NCI-H774 (cell line): ENCODE measurements around the gene PRRT4.

Experiments used
- DNase-seq: peaks from one replicate; lab custom pipeline; 2025; lab: John Stamatoyannopoulos, UW

Gene PRRT4

DNA sequence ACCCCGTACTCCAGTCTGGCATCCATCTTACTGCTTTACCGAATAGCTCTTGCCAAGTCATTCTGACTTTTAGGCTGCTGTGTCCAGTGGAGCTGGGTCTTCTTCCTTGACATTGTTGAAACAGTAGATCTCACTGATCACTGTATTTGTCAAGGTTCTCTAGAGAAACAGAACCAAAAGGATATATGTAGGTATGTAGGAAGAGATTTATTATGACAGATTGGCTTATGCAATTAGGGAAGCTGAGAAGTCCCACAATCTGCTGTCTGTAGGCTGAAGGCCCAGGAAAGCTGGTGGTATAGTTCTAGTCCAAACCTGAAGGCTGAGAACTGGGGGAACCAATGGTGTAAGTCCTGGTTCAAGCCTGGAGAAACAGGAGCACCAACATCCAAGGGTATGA lies 12.1 kb upstream of the PRRT4 start:
- no peak for DNase-seq

DNA sequence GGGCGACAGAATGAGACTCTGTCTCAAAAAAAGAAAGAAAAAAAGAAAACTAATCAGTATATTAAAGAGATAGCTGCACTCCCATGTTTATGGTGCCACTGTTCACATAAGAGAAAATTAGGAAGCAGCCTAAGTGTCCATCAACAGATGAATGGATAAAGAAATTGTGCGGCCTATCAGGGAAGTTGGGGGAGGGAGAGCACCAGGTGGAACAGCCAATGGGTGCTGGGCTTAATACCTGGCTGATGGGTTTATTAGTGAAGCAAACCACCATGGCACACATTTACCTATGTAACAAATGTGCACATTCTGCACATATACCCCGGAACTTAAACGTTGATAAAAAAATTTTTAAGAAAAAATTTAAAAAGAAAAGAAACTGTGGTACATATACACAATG lies 9.0 kb upstream of the PRRT4 start:
- DNase-seq, result no peak

DNA sequence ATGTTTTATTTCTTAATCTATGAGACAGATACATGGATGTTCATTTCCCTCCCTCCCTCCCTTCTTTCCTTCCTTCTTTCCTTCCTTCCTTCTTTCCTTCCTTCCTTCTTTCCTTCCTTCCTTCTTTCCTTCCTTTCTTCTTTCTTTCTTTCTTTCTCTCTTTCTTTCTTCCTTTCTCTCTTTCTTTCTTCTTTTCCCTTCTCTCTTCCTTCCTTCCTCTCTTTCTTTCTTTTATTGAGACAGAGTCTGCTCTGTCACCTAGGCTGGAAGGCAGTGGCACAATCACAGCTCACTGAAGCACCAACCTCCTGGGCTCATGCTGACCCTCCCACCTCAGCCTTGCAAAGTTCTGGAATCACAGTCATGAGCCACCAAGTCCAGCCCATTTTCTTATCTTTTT lies 5.5 kb upstream of the PRRT4 start:
- no peak for DNase-seq

DNA sequence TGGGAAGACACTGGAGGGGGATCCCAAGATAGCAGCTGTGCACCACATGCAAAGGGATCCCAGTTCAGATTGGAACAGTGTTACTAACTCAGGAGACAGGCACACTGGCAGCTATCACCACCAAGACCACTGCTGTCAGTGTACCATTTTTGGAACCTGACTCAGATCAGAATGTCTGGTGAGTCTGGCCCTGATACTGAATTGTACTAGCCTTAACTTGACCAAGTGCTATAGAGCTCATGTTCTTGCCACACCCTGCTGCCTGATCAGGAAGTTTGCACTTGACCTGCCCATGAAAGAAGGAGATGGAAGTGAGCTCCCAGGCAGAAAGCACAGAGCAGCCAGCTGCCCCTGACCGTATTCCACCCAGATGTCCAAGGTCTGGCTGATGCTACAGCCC lies 4.8 kb upstream of the PRRT4 start:
- no peak for DNase-seq

DNA sequence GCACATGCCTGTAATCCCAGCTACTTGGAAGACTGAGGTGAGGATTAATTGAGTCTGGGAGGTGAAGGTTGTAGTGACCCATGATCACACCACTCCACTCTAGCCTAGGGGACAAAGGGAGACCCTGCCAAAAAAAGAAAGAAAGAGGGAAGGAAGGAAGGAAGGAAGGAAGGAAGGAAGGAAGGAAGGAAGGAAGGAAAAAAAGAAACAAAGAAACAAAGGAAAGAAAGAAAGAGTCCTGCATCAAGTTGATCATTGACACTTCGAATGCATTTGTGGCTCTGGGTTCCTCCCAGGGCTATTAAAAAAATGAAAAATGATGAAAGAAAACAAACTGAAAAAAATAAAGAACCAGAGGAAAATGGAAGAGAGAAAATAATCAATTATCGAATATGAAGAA lies 3.9 kb upstream of the PRRT4 start:
- no peak for DNase-seq

DNA sequence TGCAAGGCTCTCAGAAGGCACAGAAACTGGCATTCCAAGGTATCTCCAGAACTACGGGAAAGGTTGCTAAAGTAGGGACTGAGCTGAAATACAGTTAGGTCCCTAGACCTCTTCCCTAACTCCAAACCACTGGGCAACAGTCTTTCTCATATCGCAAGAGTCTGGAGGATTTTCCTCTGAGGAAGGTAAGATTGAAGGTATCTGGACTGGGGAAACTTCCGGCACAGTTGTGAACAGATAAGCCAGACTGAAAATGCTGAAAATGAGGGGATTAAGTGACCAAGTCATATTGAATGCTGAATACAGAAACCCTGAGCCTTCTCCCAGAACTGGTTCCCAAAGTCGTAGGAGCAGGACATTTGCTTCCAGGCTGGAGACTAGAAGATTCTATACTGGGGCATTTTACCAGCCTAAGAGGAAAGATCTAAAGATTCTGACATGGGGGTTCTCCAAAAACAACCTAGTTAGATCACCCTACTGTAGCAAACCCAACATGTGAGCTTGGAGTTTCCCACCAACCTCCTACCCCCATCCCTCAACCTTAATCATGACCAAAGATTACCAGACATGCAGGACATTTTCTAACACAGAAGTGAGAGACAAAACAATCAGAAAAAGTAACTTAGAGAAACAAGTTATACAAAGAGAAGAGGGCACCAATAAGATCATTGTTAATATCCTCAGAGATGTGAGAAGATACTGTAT lies 2.8 kb upstream of the PRRT4 start:
- no peak for DNase-seq

DNA sequence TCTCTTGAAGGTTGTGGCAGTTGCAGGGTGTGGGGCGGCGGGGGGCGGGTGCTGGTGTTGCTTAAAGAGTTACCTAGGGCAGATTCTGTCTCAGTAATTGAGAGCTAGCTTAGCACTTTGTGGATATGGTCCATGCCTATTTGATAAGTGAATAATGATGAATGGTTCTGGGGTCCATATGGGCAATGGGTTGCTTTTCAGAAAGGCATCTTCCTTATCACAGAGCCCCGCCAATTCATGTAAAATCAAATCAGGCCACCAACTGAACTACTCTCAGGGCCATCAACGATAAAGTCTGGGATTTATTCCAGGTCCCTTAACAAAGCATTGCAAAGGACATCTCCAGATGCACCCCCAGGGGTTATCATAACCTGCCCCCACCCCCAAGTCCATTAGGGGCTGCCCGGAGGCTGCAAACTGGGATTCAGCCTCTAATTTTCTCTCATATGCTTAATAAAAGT lies 1.8 kb upstream of the PRRT4 start:
- no peak for DNase-seq

DNA sequence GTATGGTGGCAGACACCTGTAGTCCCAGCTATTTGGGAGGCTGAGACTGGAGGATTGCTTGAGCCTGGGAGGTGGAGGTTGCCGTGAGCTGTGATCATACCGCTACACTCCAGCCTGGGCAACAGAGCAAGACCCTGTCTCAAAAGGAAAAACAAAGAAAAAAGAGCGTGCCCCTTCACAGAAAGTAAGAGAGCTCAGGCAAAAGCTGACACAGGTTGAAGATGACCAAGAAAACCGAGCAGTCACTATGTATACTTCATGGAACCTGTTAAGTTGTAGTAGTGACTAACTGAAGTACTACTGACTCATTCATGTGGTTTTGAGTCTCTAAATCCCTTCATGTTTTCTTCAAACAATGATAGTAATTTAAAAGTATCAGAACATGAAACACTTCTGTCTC lies 1.2 kb upstream of the PRRT4 start:
- DNase-seq, result no peak

DNA sequence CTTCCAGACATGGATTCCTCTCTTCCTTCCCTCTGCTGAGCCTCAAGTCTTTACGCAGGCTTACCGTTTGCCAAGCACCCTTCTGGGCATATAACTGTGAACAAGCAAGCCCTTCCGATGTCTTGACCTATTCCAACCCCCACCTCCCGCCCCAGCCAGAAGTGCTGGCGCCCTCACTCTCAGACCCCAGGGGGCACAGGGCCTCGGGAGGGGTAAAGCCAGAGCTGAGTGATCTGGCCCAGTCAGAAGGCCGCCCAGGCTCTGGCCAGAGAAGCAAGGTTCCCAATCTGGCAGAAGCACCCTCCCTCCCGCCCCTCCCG lies 1.2 kb downstream of the PRRT4 start:
- DNase-seq, result no peak

DNA sequence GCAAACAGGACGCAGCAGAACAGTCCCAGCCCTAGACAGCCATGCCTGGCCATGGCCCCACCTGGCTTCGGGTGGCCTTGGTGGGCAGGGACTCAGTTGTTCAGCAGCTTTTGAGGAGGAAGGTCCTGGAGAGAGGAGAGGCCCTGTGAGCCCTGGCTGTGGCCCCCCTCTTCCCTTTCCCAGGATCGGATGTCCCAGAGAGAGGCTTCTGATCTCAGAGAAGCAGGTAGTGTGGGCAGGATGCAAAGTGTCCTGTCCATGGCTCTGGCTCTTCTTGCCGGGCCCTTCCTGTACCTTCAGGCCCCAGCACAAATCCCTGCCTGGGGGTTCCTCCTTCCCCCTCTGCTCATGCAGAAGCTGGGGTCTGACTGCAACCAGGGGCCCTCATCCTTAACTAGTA lies 1.6 kb downstream of the PRRT4 start:
- no peak for DNase-seq

DNA sequence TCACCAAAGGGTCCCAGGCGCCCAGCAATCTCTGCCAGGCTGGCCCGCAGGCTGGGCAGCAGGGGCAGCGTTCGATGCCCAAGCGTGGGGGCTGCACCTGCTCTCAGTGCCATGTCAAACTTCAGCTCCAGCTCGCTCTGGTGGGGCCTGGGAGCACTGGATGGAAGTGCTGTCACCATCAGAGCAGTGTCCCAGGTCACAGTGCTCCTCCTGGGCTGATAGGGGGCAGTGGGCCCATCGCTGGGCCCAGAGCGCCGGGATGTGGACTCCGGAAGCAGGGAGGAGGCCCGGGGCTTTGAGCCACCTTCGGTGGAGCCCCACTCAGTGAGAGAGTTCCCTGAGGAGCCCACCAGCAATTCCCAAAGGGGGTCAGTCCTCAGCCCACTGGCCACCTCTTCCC lies 2.2 kb downstream of the PRRT4 start:
- DNase-seq, result no peak

DNA sequence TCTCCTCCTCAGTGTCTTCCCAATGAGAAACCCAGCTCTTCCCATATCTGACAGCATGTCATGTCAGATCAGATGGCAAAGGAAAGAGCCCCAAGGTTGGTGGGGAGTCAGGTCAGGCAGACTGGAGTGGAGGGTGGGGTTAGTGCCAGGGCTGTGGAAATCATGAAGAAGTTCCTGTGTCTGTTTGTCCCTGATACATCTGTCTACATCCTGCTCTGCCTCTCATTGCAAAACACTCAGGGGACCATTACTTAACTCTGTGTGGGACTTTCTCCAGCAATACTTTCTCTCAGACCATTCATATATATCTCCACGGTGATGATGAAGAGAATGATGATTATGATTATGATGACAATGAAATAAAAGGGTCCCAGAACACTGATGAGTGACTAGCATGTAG lies 3.3 kb downstream of the PRRT4 start:
- DNase-seq, result no peak

DNA sequence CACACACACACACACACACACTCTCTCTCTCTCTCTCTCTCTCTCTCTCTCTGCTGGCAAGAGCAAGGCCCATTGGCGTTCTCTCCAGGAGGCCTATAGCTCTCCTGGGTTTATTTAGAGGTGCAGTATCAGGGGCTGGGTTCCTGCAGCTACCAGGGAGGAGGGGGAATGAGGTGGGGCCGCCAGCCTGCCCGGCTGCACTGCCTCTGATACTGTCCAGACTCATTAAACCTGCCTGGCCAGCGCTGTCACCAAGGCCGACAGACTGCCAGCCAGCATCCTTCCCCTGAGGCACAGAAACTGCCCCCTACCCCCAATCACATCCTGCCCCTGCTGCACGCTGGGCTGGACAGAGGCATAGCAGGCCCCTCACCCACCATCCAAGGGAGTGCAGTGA lies 4.3 kb downstream of the PRRT4 start:
- no peak for DNase-seq

DNA sequence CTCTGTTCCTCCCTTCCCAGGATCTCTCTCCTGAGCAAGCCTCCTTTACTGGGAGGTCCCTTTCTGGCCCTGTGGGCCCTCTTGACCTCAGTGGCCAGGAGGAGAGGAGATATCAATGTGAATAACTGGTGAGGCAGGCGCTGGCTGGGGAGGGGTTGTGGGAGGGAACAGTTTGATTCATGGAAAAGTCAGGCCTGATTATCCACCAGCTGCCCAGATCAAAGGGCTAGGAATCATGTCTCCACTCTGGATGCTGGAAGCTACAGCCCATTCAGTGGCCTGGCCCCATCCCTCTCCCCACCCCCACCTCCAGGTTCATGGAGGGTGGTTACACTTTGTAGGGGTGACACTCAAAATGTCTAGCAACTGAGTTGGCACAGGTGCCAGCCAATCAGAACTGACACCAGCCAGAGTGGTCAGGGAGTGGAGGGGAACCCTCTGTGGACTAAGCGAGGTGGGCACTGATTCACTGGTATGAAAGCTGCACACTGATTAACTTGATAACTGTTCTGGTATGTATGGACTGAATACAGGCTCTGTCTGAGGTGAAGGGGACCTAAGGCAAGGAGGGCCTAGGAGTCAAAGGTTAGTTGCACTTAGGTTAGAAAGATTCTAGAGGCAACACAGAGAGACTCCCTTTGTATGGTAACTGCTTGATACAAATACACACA lies 4.8 kb downstream of the PRRT4 start:
- DNase-seq, result no peak

DNA sequence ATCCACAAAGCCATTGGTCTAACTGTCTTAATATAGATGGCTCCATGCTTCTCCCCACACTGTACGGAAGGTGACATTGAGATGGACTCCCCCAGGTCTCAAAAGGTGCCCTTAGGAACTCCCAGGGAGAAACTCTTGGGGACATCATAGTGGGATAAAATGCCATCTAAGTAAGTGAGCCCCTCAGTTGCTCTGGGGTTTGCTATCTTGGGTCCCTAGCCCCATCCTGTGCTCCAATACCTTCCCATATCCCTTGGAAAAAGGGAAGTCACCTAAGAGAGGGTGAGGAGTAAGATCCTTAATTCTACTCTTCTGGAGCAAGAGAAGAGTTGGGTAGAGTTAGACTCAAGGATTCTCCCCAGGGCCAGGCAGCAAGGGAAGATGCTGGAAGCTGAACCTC lies 7.9 kb downstream of the PRRT4 start:
- DNase-seq, result no peak

DNA sequence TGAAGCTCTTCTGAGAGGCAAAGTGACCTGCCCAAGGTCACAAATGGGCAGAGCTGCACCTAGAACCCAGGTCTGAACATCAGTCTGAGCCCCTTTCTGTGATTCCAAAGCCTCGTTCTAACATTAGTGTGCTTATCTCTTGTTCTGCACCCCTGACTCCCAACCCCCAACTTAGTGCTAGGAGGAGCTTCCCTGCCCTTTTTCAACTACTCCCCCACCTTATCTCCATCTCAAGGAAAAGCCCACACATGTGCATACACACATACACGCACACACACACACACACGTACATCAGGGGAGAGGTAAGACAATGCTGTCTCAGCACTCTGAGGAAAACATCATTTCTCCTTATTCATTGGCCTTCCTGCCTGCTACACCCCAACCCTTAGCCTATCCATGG lies 8.3 kb downstream of the PRRT4 start:
- no peak for DNase-seq

DNA sequence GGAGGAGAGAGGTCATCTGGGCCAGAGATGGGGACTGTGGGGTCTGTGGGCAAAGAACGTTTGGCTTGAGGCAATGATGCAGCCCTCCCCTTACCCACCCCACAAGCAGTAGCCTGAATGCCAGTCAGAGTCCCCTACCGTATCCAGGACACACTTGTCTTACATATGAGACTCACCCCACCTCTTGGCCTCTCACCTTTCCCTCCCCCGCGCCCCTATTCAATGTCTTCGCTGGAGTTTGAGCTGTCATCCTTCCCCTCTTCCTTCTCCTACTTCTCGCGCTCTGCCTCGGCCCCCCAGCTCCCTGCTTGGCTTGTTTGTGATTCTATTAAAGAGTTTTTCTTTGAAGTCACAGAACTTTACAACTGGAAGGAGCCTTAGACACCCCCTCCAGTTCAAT lies 8.9 kb downstream of the PRRT4 start:
- DNase-seq, result no peak

DNA sequence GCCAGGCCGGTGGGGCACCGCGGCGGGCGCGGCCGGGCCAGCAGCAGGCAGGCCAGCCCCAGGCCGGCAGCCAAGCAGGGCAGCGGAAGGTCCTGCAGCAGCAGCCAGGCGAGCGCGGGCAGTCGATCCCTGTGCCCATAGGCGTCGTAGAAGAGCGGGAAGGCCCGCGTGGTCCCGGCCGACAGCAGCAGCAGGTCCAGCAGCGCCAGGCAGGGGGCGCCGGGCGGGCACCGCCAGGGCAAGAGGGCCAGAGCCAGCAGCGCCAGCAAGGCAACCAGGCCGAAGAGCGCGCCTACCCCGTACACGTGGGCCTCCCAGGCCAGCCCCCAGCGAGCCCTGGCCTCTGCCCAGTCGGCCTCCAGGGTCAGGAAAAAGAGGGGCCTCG lies 9.3 kb downstream of the PRRT4 start:
- no peak for DNase-seq

DNA sequence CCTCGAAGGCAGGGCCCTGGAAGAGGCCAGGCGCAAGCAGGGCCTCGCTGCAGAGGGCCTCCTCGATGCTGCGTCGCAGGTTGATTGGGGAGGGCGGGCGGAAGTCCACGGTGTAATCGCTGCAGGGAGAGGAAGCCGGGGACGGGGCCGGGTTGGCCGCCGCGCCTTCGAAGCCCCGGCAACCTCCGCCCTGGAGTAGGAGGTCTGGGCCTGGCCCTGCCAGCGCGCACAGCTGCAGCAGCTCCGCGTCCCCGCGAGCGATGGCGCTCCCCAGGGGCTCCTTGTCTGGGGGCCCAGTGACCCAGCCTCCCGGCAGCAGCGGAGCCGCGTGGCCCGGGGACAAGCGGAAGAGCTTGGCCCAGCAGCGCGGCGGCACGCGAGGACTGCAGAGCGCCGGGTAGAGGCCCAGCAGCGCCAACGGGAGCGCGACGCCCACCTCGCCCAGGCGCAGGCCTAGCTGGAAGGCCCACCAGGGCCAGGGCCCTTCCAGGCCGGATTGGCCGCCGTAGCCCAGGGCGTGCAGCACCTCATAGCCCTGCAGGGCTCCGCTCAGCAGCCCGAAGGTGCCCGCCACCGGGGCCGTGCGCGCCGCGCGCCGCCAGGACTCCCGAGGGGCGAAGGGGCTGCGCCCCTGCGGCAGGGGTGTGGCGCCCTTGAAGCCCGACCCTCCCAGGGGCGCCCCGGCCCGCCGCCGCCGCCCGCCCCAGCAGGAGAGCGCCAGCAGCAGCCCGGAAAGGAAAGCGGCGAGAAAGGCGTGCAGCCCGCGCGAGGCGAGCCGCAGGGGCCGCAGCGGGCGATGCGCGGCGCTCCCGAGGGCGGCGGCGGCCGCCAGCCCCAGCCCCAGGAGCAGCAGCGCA lies 10.0 kb downstream of the PRRT4 start:
- no peak for DNase-seq

DNA sequence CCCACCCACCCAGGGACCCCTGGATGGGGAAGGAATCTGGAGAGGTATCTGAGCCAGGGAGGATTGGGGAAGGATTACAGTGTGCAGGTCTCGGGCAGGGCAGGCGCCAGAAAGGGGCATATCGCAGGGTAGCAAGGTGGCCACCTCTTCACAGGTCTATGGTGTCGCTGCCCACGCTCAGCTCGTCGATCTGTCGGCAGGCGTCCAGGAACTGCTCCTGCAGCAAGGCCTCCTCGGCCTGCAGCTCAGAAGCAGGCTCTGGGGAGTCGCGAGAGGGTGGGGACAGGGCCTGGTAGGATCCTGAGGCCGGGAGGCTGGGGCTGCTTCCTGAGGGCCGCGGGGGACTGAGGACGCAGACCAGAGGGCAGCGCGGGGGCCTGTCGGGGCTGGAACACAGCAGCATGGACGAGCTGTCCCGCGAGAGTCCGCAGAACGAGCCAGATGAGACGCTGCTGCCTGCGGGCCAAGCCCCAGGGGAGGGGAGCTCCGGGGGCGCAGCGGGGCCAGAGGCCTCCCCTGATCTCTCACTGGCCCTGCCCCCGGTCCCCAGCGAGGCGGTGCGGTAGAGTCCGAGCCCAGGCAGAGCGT lies 10.7 kb downstream of the PRRT4 start:
- no peak for DNase-seq

DNA sequence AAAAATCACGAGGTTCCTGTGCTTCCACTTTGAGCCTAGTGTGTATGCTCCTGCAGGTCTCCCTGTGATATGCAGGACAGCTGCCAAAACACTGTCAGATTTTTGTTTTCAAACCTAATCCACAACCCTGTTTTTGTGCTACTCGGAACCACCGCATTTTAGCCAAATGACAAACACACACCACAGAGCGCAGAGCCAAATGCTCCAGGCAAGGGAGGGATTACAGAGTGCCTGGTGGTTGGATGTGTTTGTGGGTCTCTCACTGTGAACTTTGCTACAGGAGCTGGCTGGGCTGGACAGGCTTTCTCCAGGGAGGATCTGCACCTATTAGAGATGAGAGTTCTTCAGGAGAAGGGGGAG lies 12.0 kb downstream of the PRRT4 start:
- no peak for DNase-seq

DNA sequence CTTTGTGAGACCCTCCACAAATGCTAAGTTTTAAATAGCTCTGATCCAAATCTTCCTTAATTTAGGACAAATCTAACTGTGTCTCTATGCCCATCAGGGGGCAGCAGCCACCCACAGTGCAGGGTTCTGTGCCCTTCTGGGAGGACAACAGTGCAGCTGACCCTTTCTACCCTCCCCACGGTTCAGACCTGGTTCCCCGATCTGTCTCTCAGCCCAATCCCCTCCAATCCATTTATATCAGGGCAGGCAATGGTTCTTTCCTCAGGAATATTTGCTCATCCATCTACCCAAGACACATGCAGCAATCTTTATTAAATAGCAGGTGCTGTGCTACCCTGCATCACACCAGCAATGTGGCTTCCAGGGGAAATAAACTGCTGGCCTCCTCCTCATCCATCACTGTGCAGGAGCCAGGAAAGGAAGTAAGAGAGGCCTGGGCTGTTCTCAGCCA lies 13.8 kb downstream of the PRRT4 start:
- DNase-seq, result no peak

DNA sequence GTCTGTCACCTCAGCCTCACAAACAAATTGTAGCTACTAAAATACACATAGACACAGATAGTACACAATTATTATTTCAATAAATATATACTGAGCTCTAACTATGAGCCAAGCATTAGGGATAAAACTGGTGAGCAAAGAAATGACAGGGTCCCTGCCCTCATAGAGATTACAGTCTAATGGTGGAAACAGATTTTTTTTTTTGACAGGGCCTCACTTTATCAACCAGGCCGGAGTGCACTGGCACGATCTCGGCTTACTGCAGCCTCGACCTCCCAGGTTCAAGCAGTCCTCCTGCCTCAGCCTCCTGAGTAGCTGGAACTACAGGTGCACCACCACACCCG lies 17.1 kb downstream of the PRRT4 start:
- DNase-seq, result no peak
